Panc1 (cell line): ENCODE measurements around the gene PIK3R1. TPM values are rescaled to one million over a fixed set of nuclear protein-coding genes. Genes with fewer than 3 reads are reported as not detected.

Experiments used
- ATAC-seq: fragments of 200-7000 bp; cut with Tn5 transposase; 2 replicates; pipeline ENCODE4 v1.9.1; 2020; ENCODE audit warnings: mild to moderate bottlenecking, moderate library complexity
- BruUV-seq: library from RNA; stranded (reverse); fragments of 400-500 nt; replicated peaks from 2 replicates; lab custom pipeline; 2021; lab: Mats Ljungman, UMichigan
- CTCF ChIA-PET: fragments of 300-600 bp; sonication (Branson Sonifier 250); formaldehyde crosslinking; loops from one replicate; lab custom pipeline; 2022; ENCODE audit warnings: antibody characterized with exemption; lab: Charles Lee
- POLR2A ChIA-PET: fragments of 300-600 bp; sonication (Branson Sonifier 250); formaldehyde crosslinking; loops from one replicate; lab custom pipeline; 2022; ENCODE audit warnings: antibody characterized with exemption; lab: Charles Lee
- DNase-seq: peaks from one replicate; pipeline ENCODE4 v3.0.0-alpha.2; 2010; ENCODE audit warnings: low read depth, low spot score
- H3K27ac ChIP-seq: 2 replicates; pipeline ENCODE4 v1.5.1; 2011; ENCODE audit warnings: mild to moderate bottlenecking, low read length, inconsistent platforms
- H3K27me3 ChIP-seq: fragments of 200-500 bp; sonication (Bioruptor generic); 2 replicates; pipeline ENCODE4 v1.6.0; 2014; ENCODE audit warnings: low read length, inconsistent platforms; ENCODE audit not compliant: control insufficient read depth, insufficient read depth
- H3K36me3 ChIP-seq: fragments of 200-500 bp; sonication (Bioruptor generic); 2 replicates; pipeline ENCODE4 v1.5.1; 2014; ENCODE audit warnings: inconsistent platforms, mild to moderate bottlenecking, low read length, moderate library complexity; ENCODE audit not compliant: control insufficient read depth, insufficient read depth
- H3K4me1 ChIP-seq: 2 replicates; pipeline ENCODE4 v1.5.1; 2011; ENCODE audit warnings: inconsistent platforms, mild to moderate bottlenecking, low read length, moderate library complexity; ENCODE audit not compliant: control insufficient read depth, insufficient read depth
- H3K4me3 ChIP-seq, 2 experiments: 2 replicates each; pipeline ENCODE4 v1.5.1; 2011 to 2012; ENCODE audit warnings: low read depth in 2 of 2, low read length in 2 of 2, mild to moderate bottlenecking in 2 of 2, inconsistent platforms in 1 of 2, moderate library complexity in 1 of 2
- H3K9me3 ChIP-seq: fragments of 200-500 bp; sonication (Bioruptor generic); 2 replicates; pipeline ENCODE4 v1.5.1; 2014; ENCODE audit warnings: low read depth, mild to moderate bottlenecking, inconsistent platforms, low read length, moderate library complexity; ENCODE audit not compliant: control insufficient read depth, insufficient read depth
- POLR2AphosphoS5 ChIP-seq: IDR thresholded peaks from 2 replicates; pipeline ENCODE4 v1.6.1; 2012; ENCODE audit warnings: mild to moderate bottlenecking, low read depth, low read length, moderate library complexity
- SIN3A ChIP-seq: IDR thresholded peaks from 2 replicates; pipeline ENCODE4 v1.6.1; 2012; ENCODE audit warnings: low read depth, mild to moderate bottlenecking, low read length, moderate library complexity, borderline replicate concordance; ENCODE audit not compliant: insufficient read depth
- TCF7L2 ChIP-seq: IDR thresholded peaks from 2 replicates; pipeline ENCODE4 v1.6.1; 2011; ENCODE audit warnings: mild to moderate bottlenecking, low read depth, low read length, inconsistent platforms
- in situ Hi-C: cut with HindIII; loops from 2 replicates; pipeline ENCODE4 v1.10.0; 2016; ENCODE audit warnings: low sequenced_read_pairs, low pct_unique_long_range_greater_than_20kb
- intact Hi-C: fragments of 100-400 bp; cut with micrococcal nuclease; formaldehyde crosslinking; loops from one replicate; pipeline ENCODE4 v1.10.0; 2022; ENCODE audit not compliant: unreplicated experiment
- total RNA-seq: library from RNA; stranded (reverse); gene quantifications from one replicate; pipeline ENCODE4 v1.2.1, GENCODE V29; 2021; ENCODE audit not compliant: unreplicated experiment
- TF ChIP-seq, protein P1 (sequence below), 2 experiments: IDR thresholded peaks; 2 replicates each; pipeline ENCODE4 v1.6.1; 2011 to 2012; ENCODE audit warnings: low read depth in 2 of 2, control low read depth in 1 of 2, low read length in 1 of 2, mild to moderate bottlenecking in 1 of 2, moderate library complexity in 1 of 2; ENCODE audit not compliant: insufficient read depth in 1 of 2
- TF ChIP-seq, protein P2 (sequence below): fragments of 450-650 bp; IDR thresholded peaks from 2 replicates; pipeline ENCODE4 v1.5.1; 2017; ENCODE audit warnings: mild to moderate bottlenecking

PIK3R1 gene
- total RNA-seq, 1 experiment from 2014 or later: 23.4 TPM

DNA sequence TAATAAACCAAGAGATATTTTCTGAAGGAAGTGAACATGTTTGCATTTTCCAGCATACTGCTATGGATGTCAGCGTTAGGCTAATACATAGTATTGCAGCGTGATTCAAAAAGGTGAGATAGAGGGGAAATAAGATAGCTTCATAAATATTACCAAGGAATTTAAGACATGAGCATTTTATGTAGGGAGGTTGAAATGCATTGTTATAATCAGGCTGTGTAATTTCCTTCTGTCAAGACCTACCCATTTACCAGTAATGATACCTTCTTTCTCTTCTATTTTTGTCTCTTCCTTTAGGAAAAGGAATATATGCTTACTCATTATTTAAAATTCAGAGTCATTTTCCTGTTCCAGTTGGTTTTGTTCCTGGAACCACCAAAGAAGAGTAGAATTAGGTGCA, 33.3 kb downstream of the PIK3R1 start:
- Histone ChIP-seq H3K36me3 (no peaks in the 10 kb centered on the region), H3K4me1 (peaks cover 38% of the 10 kb centered on the region), H3K4me3 (no peak overlapping the region), H3K27me3 (no peaks in the 10 kb centered on the region), H3K9me3 (no peaks in the 10 kb centered on the region), H3K27ac (no peak overlapping the region)
- no peak for ATAC-seq
- DNase-seq: no peak
- POLR2A ChIA-PET: no interaction called here
- TF ChIP-seq, protein P1, sequence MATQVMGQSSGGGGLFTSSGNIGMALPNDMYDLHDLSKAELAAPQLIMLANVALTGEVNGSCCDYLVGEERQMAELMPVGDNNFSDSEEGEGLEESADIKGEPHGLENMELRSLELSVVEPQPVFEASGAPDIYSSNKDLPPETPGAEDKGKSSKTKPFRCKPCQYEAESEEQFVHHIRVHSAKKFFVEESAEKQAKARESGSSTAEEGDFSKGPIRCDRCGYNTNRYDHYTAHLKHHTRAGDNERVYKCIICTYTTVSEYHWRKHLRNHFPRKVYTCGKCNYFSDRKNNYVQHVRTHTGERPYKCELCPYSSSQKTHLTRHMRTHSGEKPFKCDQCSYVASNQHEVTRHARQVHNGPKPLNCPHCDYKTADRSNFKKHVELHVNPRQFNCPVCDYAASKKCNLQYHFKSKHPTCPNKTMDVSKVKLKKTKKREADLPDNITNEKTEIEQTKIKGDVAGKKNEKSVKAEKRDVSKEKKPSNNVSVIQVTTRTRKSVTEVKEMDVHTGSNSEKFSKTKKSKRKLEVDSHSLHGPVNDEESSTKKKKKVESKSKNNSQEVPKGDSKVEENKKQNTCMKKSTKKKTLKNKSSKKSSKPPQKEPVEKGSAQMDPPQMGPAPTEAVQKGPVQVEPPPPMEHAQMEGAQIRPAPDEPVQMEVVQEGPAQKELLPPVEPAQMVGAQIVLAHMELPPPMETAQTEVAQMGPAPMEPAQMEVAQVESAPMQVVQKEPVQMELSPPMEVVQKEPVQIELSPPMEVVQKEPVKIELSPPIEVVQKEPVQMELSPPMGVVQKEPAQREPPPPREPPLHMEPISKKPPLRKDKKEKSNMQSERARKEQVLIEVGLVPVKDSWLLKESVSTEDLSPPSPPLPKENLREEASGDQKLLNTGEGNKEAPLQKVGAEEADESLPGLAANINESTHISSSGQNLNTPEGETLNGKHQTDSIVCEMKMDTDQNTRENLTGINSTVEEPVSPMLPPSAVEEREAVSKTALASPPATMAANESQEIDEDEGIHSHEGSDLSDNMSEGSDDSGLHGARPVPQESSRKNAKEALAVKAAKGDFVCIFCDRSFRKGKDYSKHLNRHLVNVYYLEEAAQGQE (IDR thresholded peaks at IDR 0.05; ENCODE audit: insufficient read depth in 1 of 2, low read depth in 2 of 2, low read length in 1 of 2): no peak
- TF ChIP-seq SIN3A (no peak), POLR2AphosphoS5 (no peak), TCF7L2 (no peak)
- TF ChIP-seq, protein P2, sequence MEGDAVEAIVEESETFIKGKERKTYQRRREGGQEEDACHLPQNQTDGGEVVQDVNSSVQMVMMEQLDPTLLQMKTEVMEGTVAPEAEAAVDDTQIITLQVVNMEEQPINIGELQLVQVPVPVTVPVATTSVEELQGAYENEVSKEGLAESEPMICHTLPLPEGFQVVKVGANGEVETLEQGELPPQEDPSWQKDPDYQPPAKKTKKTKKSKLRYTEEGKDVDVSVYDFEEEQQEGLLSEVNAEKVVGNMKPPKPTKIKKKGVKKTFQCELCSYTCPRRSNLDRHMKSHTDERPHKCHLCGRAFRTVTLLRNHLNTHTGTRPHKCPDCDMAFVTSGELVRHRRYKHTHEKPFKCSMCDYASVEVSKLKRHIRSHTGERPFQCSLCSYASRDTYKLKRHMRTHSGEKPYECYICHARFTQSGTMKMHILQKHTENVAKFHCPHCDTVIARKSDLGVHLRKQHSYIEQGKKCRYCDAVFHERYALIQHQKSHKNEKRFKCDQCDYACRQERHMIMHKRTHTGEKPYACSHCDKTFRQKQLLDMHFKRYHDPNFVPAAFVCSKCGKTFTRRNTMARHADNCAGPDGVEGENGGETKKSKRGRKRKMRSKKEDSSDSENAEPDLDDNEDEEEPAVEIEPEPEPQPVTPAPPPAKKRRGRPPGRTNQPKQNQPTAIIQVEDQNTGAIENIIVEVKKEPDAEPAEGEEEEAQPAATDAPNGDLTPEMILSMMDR: no peak
- intact Hi-C loops: no loop called here
- BruUV-seq: no TSS peak
- in situ Hi-C loops: no loop called here
- CTCF ChIA-PET: no interaction called here

DNA sequence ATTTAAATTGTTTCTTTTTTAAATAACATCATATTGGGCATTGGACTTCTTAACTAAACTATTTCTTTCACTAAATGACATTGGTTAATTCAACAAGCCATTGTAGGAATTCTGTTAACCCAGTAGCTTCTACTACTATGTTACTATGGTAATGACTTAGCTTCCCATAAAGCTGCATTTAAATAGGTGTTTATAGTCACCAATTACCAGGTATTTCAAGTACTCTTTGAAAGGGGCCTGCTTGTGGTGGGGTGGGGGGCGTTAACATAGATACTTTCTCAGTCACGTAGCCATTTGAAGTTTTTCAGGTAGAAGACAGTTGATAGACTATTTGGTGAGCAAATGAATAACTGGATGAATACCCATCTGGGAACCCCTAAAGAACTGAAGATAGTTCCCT, 34.0 kb downstream of the PIK3R1 start:
- Histone ChIP-seq H3K27me3 (no peaks in the 10 kb centered on the region), H3K4me3 (no peak overlapping the region), H3K9me3 (no peaks in the 10 kb centered on the region), H3K4me1 (peaks cover 38% of the 10 kb centered on the region), H3K27ac (no peak overlapping the region), H3K36me3 (no peaks in the 10 kb centered on the region)
- ChIA-PET CTCF (no interaction called here), POLR2A (no interaction called here)
- no peak for ATAC-seq
- in situ Hi-C loops (no loop called here), intact Hi-C loops (no loop called here)
- TF ChIP-seq, protein P2: no peak
- TF ChIP-seq, protein P1 (IDR thresholded peaks at IDR 0.05; ENCODE audit: insufficient read depth in 1 of 2, low read depth in 2 of 2, low read length in 1 of 2): no peak
- TF ChIP-seq TCF7L2 (no peak), POLR2AphosphoS5 (no peak), SIN3A (no peak)
- no peak for DNase-seq
- BruUV-seq: no TSS peak
